Stimulated activated CD4-positive, alpha-beta T cell treated with anti-CD3 and anti-CD28 coated beads, Interleukin-4, amount 100 ng/mL, for 48 hours (primary cell): ENCODE measurements around the gene C9orf152.

ENCODE experiments used
- DNase-seq, 2 donors: peaks; one replicate each; pipeline ENCODE4 v3.0.0-alpha.2; 2020; ENCODE audit warnings: low read depth in 2 of 2

C9orf152 gene

GRCh38 chr9:110180511-110181434 lies 27.2 kb downstream of the C9orf152 start:
- no peak for DNase-seq

DNA sequence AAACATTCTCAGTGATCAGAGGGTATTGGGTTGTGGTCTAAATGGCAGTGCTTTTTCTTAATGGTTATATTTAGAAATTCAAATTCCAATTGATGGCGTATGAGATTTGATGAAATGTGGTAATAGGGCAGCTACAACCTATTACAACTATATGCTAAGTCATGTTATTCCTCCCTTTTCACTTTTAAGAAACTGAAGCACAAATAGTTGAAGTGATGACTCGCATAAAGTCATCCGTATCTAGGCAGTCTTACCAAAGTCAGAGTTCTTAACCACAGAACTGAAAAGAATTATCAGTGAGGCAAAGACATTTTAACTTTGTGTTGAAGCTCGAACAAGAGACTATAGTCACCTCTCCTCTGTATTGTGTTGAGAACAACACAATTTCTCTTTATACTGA lies 28.2 kb downstream of the C9orf152 start:
- DNase-seq, result no peak

DNA sequence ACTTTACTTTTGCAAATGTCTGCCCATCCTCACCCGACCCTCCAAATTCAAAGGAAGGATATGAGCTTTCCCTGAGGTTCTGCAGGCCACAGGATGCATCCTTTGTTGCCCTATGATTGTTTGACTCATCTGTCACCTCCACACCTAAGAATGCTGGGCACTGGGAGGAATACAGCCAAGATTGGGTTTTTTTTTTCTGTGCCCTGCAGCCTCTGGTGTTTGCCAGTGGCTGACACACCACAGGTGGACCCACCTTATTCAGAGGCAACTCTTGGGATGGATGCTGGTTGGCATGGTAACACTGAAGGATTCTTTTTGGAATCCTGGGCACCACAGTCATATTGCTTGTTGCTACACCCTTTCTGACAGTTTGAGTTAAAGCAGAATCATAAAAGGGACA lies 29.7 kb downstream of the C9orf152 start:
- no peak for DNase-seq

DNA sequence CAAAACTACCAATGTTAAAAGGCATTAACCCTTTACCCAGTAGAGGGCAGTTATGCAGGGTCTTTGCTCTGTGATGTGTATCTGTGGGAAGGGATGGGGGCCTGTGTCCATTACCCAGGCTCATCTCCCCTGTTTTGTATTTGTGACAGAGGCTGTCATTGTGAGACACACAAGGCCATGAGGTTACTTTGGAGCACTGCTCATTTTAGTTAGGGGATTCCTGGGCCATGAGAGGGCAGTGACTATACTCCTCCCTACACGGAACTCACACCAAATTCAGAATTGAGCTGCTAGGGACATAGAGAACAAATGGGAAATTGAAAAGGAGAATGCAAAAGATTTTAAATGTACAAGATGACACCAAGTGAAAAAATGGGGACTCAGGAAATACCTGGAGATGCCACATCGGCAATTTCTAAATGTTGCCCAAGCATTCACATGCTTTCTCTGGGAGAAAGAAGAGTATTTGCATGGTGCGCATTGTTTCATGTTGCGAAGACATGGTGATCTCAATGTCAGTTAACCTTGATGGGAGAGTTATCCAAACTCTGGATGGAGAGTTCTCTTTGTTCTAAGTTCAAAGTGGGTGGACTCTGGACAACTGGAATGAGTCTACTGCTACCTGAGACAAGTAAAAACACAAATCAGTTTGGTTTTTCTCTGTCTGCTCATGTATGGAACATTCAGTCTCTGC lies 32.5 kb downstream of the C9orf152 start:
- no peak for DNase-seq

DNA sequence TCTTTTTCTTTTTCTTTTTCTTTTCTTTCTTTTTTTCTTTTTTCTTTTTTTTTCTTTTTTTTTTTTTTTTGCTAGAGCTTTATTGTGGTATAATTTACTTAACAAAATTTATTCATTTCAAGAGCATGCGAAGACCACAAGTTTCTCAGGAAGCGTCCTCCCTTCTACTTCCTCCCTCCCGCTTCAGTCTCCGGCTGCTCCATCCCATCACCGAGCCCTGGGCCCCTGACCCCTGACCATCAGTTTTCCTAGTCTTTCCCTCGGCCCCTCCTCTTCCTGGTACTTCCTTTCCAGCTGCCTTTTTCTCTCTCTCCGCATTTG lies 34.7 kb downstream of the C9orf152 start:
- DNase-seq, result no peak

GRCh38 chr9:110170357-110171257 lies 37.4 kb downstream of the C9orf152 start:
- no peak for DNase-seq

- DNase-seq, result no peak
Measured at GRCh38 chr9:110168486-110168885, 39.5 kb downstream of the C9orf152 start.

GRCh38 chr9:110161940-110162339 lies 46.0 kb downstream of the C9orf152 start:
- no peak for DNase-seq

DNA sequence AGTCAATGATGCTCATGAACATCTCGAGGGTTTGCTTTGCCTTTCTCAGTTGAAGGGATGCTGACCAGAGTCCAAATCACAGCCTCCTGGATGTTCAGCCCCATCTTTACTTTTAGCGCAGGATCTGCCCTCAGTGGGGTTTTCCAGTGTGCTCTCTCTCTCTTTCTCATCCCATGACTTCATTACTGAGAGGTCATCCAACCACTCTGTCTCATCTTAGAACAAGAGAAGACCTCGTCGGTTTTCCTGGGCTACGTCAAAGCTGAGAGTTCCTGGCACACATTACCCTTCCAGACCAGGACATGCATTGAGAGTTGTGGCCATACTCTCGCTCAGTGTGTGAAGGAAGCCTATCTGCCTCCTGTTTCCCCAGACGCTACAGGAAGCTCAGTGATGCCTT lies 47.3 kb downstream of the C9orf152 start:
- DNase-seq, result no peak

- DNase-seq, result no peak
Measured at GRCh38 chr9:110160123-110160522, 47.8 kb downstream of the C9orf152 start.

DNA sequence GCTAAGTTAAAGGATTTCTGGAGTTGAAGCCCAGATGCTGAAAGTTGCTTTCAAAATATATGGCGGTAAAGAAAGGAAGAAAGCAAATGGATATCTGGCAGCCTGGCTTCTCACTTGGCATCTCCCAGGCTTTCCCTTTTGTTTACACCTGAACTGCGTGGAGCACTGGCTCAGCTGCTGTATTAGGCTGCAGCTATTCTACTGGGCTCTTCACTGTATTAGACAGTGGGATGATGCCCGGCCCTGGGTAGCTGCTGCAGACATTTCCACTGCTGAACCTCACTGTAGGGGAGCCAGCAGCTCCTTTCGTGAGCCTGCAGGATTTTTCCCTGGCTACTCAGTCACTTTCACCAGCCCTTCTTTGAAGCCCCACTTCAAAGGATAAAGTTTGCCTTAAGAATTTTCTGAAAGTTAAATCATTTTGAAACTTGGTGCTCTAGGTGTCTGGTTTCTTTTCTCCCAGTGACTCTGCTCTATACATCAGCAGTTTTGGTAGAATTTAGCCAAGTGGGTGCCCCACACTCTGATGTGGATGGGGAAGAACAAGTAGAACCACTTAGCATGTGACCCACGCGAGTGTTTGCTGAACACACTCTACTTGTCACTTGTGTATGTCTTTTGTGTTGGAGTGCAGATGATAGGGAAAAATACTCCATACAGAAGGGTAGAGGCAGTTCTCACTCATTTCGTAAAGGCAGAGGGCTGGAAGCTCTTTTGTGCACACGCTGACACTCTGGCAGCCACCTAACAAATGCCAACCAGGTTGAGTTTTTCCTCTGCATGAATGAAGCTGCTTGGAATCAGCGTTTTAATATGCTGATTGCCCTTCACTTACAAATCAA lies 49.9 kb downstream of the C9orf152 start:
- DNase-seq, result no peak

- DNase-seq, result no peak
Measured at GRCh38 chr9:110156902-110157301, 51.1 kb downstream of the C9orf152 start.

GRCh38 chr9:110156416-110156815 lies 51.5 kb downstream of the C9orf152 start:
- DNase-seq, result no peak

DNA sequence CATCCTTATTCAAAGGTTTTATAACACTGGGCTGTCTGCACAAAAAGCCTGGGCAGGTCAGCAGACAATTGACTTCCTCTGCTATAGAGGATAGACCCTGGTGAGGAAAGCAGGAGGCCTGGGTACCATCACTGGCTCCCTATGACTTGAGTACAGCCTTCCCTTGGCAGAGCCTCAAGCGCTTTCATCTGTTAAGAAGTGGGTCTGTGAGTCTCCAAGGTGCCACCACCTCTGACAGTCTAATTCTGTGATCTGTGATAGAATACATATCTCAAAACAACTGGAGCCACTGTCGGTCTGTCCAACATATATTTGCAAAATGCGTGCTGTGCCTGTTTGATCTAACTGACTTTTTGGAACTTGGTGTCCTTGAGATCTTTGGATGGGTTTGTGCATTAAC lies 52.2 kb downstream of the C9orf152 start:
- DNase-seq, result no peak

DNA sequence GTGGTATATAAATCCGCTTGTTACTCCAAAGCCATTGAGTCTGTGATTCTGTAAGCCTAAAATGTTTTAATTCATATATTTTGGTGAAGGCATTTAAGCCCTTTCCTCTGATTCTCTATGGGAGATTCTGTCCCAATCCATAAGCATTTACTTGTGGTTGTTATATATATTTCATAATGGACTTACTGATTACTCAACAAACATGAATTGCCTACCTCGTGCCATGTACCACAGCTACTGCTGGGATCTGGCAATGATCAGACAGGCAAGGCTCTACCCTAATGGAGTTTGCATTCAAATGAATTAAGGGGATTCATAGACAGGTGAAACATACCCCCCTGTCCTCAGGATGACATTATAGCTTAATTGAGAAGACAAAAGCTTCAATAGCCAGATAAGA lies 54.5 kb downstream of the C9orf152 start:
- DNase-seq, result no peak

DNA sequence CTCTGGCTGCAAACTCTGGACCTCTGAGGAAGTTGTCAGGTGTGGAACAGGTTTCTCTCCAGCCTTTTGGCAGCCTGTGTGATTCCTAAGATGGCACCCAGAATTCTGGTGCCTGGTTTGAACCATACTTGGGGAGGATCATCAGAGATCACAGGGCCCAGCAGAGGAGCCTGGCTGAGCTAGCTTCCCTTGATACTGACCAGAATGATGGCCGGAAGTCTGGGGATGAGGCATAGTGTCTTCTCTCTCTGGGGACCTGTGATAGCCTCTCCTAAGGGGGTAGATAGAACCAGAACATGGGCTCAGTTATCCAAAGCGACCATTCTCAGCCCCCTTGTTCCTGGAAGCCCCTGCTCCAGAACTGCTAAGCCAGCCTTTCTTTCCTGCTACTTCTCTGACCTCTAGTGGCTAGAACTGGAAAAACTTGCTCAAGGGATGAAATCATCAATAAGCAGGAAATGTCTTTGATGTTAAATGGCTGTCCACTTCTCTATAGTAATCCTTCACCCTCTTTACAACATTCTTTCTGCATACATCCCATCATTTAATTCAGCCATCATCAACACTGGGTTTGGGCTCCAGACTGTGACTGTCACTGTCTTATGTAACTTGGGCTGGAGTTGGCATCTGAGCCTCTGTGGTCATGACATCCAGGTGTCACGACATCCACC lies 55.1 kb downstream of the C9orf152 start:
- no peak for DNase-seq
